BLaER1 (cell line): ENCODE measurements around the gene NLE1.
"Not testable (repeated sequence)": the region's sequence is repeated elsewhere in the genome, so short reads cannot be mapped to it uniquely, and the experiment has no call there.

Source experiments
- H3K27ac ChIP-seq: shearing (Covaris generic); formaldehyde crosslinking; 2 replicates; pipeline ENCODE4 v1.8.1; 2022
- H3K27me3 ChIP-seq: shearing (Covaris generic); formaldehyde crosslinking; 2 replicates; pipeline ENCODE4 v1.8.1; 2022
- H3K36me3 ChIP-seq: shearing (Covaris generic); formaldehyde crosslinking; 2 replicates; pipeline ENCODE4 v1.8.1; 2022
- H3K4me1 ChIP-seq: shearing (Covaris generic); formaldehyde crosslinking; 2 replicates; pipeline ENCODE4 v1.8.1; 2022
- H3K4me2 ChIP-seq: shearing (Covaris generic); formaldehyde crosslinking; 2 replicates; pipeline ENCODE4 v1.8.1; 2022
- H3K4me3 ChIP-seq: shearing (Covaris generic); formaldehyde crosslinking; 2 replicates; pipeline ENCODE4 v1.8.1; 2022
- H3K9ac ChIP-seq: shearing (Covaris generic); formaldehyde crosslinking; 2 replicates; pipeline ENCODE4 v1.8.1; 2022
- H3K9me3 ChIP-seq: shearing (Covaris generic); formaldehyde crosslinking; 2 replicates; pipeline ENCODE4 v1.8.1; 2022
- H4K20me1 ChIP-seq: shearing (Covaris generic); formaldehyde crosslinking; 2 replicates; pipeline ENCODE4 v1.8.1; 2022
- Cebpa-rat ChIP-seq: shearing (Covaris generic); IDR thresholded peaks from 2 replicates; pipeline ENCODE4 v1.8.1; 2022

Gene NLE1

DNA sequence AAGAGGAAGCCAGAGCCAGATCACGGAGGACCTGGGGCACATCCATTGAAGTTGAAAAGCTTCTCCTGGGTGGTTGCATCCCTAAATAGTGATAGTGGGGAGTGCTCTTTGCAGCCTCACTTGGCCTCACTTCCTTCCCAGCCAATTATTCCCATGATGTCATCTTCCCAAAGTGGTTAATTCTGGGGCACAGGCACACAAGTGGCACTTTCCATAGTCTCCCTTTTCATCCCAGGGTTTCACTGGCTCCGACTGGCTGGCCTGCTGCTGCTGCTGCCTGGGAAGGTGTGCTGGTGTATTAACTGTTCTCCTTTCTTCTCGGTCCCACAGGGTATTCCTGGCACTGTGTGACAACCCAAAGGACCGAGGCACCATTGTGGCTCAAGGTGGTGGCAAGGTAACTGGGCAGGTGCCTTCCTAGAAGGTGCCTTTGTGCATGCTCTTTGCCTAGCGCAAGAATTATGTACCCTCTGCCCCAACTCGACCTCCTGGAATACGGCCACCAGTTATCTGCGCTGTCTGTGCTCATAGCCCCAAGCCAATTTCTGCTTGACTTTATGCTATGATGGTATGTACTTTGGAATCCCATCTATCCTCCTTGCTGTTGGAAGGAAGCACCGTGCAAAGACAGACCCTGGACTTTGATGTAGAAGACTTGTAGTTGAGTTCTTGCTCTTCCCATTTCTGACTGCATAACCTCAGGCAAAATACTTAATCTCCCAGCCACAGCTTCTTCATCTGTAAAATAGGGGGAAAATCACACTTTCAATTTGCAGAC is 33.7 kb upstream of the NLE1 start:
- Histone ChIP-seq H3K9ac (no peak overlapping the region), H3K9me3 (no peaks in the 10 kb centered on the region), H3K36me3 (no peaks in the 10 kb centered on the region), H3K4me3 (no peak overlapping the region), H3K4me2 (no peak overlapping the region), H4K20me1 (no peaks in the 10 kb centered on the region), H3K4me1 (no peaks in the 10 kb centered on the region), H3K27me3 (no peaks in the 10 kb centered on the region), H3K27ac (no peak overlapping the region)
- no peak for TF ChIP-seq Cebpa-rat

DNA sequence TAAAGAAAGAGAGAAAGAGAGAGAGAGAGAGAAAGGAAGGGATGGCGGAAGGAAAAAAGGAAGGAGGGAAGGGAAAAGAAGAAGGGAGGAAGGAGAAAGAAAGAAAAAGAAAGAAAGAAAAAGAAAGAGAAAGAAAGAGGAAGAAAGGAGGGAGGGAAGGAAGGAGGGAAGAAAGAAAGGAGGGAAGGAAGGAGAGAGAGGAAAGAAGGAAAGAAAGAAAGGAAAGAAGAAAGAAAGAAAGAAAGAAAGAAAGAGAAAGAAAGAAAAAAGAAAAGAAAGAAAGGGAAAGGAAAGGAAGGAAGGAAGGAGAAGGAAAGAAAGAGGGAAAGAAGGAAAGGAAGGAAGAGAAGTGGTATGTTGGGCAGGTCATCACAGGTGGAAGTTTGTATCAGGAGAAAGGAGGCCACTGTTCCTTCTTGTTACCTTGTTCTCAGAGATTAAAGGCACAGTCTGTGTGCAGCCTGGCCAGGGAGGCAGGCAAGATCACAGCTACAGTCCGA is 32.8 kb upstream of the NLE1 start:
- TF ChIP-seq Cebpa-rat = no peak
- no peak overlapping the region for H3K27ac ChIP-seq
- no peaks in the 10 kb centered on the region for H3K36me3 ChIP-seq
- H4K20me1 ChIP-seq = no peaks in the 10 kb centered on the region
- no peaks in the 10 kb centered on the region for H3K27me3 ChIP-seq
- H3K9me3 ChIP-seq = no peaks in the 10 kb centered on the region
- H3K4me3 ChIP-seq = no peak overlapping the region
- no peak overlapping the region for H3K9ac ChIP-seq
- H3K4me2 ChIP-seq = no peak overlapping the region
- no peaks in the 10 kb centered on the region for H3K4me1 ChIP-seq

DNA sequence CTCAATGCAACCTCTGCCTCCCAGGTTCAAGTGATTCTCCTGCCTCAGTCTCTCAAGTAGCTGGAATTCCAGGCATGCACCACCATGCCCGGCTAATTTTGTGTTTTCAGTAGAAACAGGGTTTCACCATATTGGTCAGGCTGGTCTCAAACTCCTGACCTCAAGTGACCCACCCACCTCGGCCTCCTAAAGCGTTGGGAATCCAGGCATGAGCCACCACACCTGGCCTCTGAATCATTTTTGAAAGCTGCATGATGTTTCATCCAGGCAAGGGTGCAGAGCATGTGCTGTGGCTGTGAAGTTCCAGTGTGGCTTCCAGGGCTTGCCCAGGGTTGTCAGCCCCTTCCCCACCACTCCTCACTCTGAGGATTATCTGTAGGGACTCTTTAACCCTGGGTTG is 30.2 kb upstream of the NLE1 start:
- not testable (repeated sequence) for H3K4me3 ChIP-seq, H3K9me3 ChIP-seq, H3K27me3 ChIP-seq, H3K27ac ChIP-seq, H3K9ac ChIP-seq, H3K4me1 ChIP-seq, H3K4me2 ChIP-seq, H3K36me3 ChIP-seq, H4K20me1 ChIP-seq

DNA sequence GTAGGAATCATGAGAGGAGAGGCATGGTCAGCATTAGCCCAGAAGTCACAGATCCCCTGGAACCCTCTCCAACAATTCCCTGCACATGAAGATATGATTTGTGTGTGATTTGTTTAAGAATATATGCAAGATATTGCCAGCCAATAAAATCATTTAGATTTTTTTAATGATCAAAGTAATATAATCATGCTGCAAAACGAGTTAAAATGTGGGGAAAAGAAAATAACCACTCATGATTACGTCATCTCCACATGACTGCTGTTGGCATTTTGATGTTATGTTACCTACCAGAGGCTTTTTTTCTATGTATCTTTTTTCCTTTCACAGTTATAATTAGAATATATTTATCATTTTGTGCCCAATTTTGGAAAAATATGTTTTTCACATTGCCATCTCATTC is 29.7 kb upstream of the NLE1 start:
- Histone ChIP-seq H3K4me1 (no peaks in the 10 kb centered on the region), H3K4me3 (no peak overlapping the region), H3K27me3 (no peaks in the 10 kb centered on the region), H4K20me1 (no peaks in the 10 kb centered on the region), H3K27ac (no peak overlapping the region), H3K9ac (no peak overlapping the region), H3K9me3 (no peaks in the 10 kb centered on the region), H3K36me3 (no peaks in the 10 kb centered on the region), H3K4me2 (no peak overlapping the region)
- no peak for TF ChIP-seq Cebpa-rat

DNA sequence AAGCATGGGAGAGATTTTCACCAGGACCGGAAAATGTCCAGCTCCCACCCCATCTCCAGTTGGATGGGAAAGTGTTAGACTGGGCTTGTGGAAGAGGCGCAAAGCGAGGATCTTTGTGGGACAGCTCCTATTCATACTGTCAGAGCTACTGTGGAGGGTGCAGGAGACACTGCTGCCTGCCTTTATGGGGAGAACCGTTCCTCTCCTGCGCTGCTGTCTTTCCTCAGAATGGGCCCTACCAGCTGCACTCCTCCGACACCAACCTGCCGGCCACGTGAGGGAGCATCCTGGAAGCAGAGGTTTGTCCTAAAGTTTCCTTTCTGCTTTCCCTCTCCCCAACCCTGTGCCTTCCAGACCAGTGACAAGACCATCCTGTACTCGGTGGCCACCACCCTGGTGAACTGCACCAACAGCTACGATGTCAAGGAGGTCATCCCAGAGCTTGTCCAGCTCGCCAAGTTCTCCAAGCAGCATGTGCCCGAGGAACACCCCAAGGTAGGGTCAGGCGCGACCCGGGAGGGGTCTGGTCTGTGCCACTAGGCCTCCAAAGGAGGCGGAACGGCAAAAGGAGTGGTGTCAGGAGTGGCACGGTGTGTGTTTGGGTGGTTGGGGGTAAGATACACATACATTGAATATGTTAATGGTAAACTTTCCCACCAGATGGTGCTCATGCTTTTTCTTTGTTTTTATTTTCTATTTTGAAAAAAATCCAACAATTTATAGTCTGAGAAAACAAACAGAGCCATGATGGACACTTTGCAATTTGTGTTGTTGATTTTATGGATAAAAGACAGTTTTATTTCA is 29.1 kb upstream of the NLE1 start:
- no peak overlapping the region for H3K4me3 ChIP-seq
- no peaks in the 10 kb centered on the region for H3K9me3 ChIP-seq
- no peaks in the 10 kb centered on the region for H4K20me1 ChIP-seq
- no peak overlapping the region for H3K27ac ChIP-seq
- no peak overlapping the region for H3K4me2 ChIP-seq
- no peaks in the 10 kb centered on the region for H3K4me1 ChIP-seq
- no peak overlapping the region for H3K9ac ChIP-seq
- H3K36me3 ChIP-seq = no peaks in the 10 kb centered on the region
- no peaks in the 10 kb centered on the region for H3K27me3 ChIP-seq
- no peak for TF ChIP-seq Cebpa-rat

DNA sequence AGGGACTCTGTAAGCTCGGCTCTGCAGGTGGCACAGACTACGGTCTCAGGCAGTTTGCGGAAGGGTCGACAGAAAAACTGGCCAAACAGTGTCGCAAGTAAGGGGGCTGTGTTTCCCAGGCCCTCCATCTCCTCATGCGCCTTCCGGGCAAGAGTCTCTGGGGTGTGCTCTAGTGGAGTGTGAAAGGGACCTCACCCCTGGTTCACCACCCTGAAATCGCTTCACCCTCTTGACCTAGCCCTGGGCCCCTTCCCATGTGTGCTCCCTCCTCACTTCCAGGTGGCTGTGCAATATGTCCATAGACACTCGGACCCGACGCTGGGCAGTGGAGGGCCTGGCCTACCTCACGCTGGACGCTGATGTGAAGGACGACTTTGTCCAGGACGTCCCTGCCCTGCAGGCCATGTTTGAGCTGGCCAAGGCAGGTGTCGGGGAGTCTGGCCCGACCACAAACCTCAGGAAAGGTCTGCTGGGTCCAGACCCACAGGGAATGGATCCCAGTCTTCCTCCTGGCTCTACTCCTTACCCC is 27.8 kb upstream of the NLE1 start:
- no peak for TF ChIP-seq Cebpa-rat
- H3K9me3 ChIP-seq = no peaks in the 10 kb centered on the region
- no peaks in the 10 kb centered on the region for H3K4me1 ChIP-seq
- no peak overlapping the region for H3K9ac ChIP-seq
- H3K27me3 ChIP-seq = no peaks in the 10 kb centered on the region
- H4K20me1 ChIP-seq = no peaks in the 10 kb centered on the region
- H3K4me2 ChIP-seq = no peak overlapping the region
- no peaks in the 10 kb centered on the region for H3K36me3 ChIP-seq
- H3K27ac ChIP-seq = no peak overlapping the region
- H3K4me3 ChIP-seq = no peak overlapping the region

- Histone ChIP-seq H3K4me2 (no peak overlapping the region), H3K27me3 (no peaks in the 10 kb centered on the region)
- TF ChIP-seq Cebpa-rat = no peak
Observed at GRCh38 chr17:35167666-35168065, 25.6 kb upstream of the NLE1 start.

DNA sequence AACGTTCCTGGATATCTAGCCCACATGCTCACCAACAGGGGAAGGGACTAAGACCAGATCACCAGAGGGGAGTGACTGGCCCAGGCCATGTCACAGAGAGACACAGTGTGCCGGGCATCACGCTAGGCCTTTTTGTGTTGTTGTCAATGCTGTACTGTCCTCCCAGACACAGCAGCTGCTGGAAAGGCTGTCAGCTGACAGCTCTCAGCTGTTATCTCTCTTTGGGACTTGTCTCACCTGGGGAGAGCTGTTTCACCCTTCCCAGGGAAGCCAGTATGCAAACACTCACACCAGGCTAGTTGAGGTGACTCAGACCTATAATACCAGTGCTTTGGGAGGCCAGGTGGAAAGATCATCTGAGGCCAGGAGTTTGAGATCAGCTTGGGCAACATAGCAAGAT is 24.9 kb upstream of the NLE1 start:
- Histone ChIP-seq H3K36me3 (no peaks in the 10 kb centered on the region), H3K4me1 (no peaks in the 10 kb centered on the region), H3K9me3 (no peaks in the 10 kb centered on the region), H3K27me3 (no peaks in the 10 kb centered on the region), H3K9ac (no peak overlapping the region), H3K27ac (no peak overlapping the region), H3K4me2 (no peak overlapping the region), H3K4me3 (no peak overlapping the region), H4K20me1 (no peaks in the 10 kb centered on the region)
- no peak for TF ChIP-seq Cebpa-rat

More at GRCh38 chr17:35167666-35168065, 25.6 kb upstream of the NLE1 start:
- no peaks in the 10 kb centered on the region for H3K36me3 ChIP-seq
- no peaks in the 10 kb centered on the region for H3K9me3 ChIP-seq
- H3K27ac ChIP-seq = no peak overlapping the region
- no peaks in the 10 kb centered on the region for H4K20me1 ChIP-seq
- H3K4me3 ChIP-seq = no peak overlapping the region
- H3K4me1 ChIP-seq = no peaks in the 10 kb centered on the region
- no peak overlapping the region for H3K9ac ChIP-seq

DNA sequence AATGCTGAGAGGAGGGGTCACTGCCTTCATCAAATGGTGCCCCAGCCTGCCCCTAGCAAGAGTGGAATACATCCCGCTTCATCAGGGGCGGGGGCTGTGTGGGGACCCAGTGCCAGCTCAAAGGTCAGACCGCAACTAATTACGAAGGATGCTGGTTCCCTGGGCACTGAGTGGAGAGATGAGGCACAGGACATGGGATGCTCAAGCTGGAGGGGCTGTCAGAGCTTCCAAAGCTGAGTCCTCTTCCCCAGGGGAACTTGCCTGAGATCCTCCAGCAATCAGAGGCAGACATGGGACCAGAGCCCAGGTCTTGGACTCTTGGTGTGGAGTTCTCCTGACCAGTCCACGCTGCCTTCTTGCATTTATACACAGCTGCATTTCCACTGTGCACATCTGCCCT is 24.4 kb upstream of the NLE1 start:
- no peaks in the 10 kb centered on the region for H3K27me3 ChIP-seq
- H3K27ac ChIP-seq = no peak overlapping the region
- no peak for TF ChIP-seq Cebpa-rat
- no peak overlapping the region for H3K4me3 ChIP-seq
- H3K4me1 ChIP-seq = no peaks in the 10 kb centered on the region
- H3K9ac ChIP-seq = no peak overlapping the region
- no peaks in the 10 kb centered on the region for H3K9me3 ChIP-seq
- H3K4me2 ChIP-seq = no peak overlapping the region
- no peaks in the 10 kb centered on the region for H4K20me1 ChIP-seq
- H3K36me3 ChIP-seq = no peaks in the 10 kb centered on the region

DNA sequence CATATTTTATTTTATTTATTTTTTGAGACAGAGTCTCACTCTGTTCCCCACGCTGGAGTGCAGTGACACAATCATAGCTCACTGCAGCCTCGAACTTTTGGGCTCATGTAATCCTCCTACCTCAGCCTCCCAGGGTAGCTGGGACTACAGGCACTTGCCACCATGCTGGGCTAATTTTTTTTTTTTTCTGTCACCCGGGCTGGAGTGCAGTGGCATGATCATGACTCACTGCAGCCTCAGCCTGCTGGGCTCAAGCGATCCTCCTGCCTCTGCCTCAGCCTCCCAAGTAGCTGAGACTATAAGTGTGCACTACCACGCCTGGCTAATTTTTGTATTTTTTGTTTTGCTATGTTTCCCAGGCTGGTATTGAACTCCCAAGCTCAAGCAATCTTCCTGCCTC is 22.6 kb upstream of the NLE1 start:
- no peak for TF ChIP-seq Cebpa-rat
- H3K4me3 ChIP-seq = no peak overlapping the region
- no peaks in the 10 kb centered on the region for H3K9me3 ChIP-seq
- no peak overlapping the region for H3K4me2 ChIP-seq
- no peak overlapping the region for H3K9ac ChIP-seq
- H3K27ac ChIP-seq = no peak overlapping the region
- H3K27me3 ChIP-seq = no peaks in the 10 kb centered on the region
- no peaks in the 10 kb centered on the region for H4K20me1 ChIP-seq
- no peaks in the 10 kb centered on the region for H3K36me3 ChIP-seq
- H3K4me1 ChIP-seq = no peaks in the 10 kb centered on the region
